Frontal cortex (tissue), 4 donors: ENCODE measurements around the gene CCNB1IP1. TPM values are rescaled to one million over a fixed set of nuclear protein-coding genes. Genes with fewer than 3 reads are reported as not detected.
A peak's percentile ranks its signal among the peaks of the same experiment; 100 is the strongest.
"Not testable (repeated sequence)": the region's sequence is repeated elsewhere in the genome, so short reads cannot be mapped to it uniquely, and the experiment has no call there.

Source experiments
- DNase-seq, 2 donors: peaks; one replicate each; pipeline ENCODE4 v3.0.0; 2012; ENCODE audit warnings: low spot score in 2 of 2
- FAIRE-seq: peaks from 2 replicates; lab custom pipeline; 2012; peaks lifted over from hg19 to GRCh38; lab: Jason Lieb, UNC
- small RNA-seq: library from RNA; depleted of rRNA; stranded (forward); fragments of <200 nt; gene quantifications from one replicate; pipeline ENCODE3, GENCODE V24; 2014
- total RNA-seq: library from RNA; depleted of rRNA; stranded (reverse); fragments of >200 nt; gene quantifications from one replicate; pipeline ENCODE4 v1.2.3, GENCODE V29; 2014
- donor health status: control.
- donor health status: control.
- donor health status: control.

The CCNB1IP1 gene
- total RNA-seq, 1 donor from 2014 or later: 86.0 TPM

- not testable (repeated sequence) for DNase-seq, FAIRE-seq
Observed at GRCh38 chr14:20264361-20264760, 68.7 kb downstream of the CCNB1IP1 start.

- no peak for FAIRE-seq
- no peak for DNase-seq
Observed at GRCh38 chr14:20262642-20263128, 70.4 kb downstream of the CCNB1IP1 start.

Small RNA genes within 50 kb of the gene (small RNA-seq; reads per million reads assigned to genes)
- 0.10 reads per million for gene SNORA79B
- 309 reads per million, percentile 99 among the genes with 10 or more reads in this experiment for gene SNORD126

Other genes with a start within 250 kb of the CCNB1IP1 start
- gene OR4K17, start 222.5 kb downstream of the CCNB1IP1 start, total RNA-seq: not detected
- not detected for gene OR4N5, start 194.5 kb downstream of the CCNB1IP1 start, total RNA-seq
- gene OR11G2, start 142.4 kb downstream of the CCNB1IP1 start, total RNA-seq: not detected
- not detected for gene OR11H6, start 109.6 kb downstream of the CCNB1IP1 start, total RNA-seq
- not detected for gene OR11H7, start 104.3 kb downstream of the CCNB1IP1 start, total RNA-seq
- gene OR11H4, start 94.0 kb downstream of the CCNB1IP1 start, total RNA-seq: not detected
- gene TTC5, start 27.3 kb downstream of the CCNB1IP1 start, total RNA-seq: 30.6 TPM
- gene PARP2, start 10.4 kb upstream of the CCNB1IP1 start, total RNA-seq: 20.8 TPM
- 3.3 TPM for gene TEP1, start 80.2 kb upstream of the CCNB1IP1 start, total RNA-seq
- under 0.01 TPM for gene KLHL33, start 102.9 kb upstream of the CCNB1IP1 start, total RNA-seq
- 36.3 TPM for gene OSGEP, start 121.5 kb upstream of the CCNB1IP1 start, total RNA-seq
- gene APEX1, start 121.9 kb upstream of the CCNB1IP1 start, total RNA-seq: 64.4 TPM
- gene PIP4P1, start 128.2 kb upstream of the CCNB1IP1 start, total RNA-seq: 33.8 TPM
- gene PNP, start 136.1 kb upstream of the CCNB1IP1 start, total RNA-seq: 5.3 TPM
- 0.41 TPM for gene RNASE10, start 172.3 kb upstream of the CCNB1IP1 start, total RNA-seq
- not detected for gene RNASE9, start 227.8 kb upstream of the CCNB1IP1 start, total RNA-seq